K562 (cell line): ENCODE measurements around the gene RBM19. TPM values are rescaled to one million over a fixed set of nuclear protein-coding genes. Genes with fewer than 3 reads are reported as not detected.

Source experiments
- ARNT ChIP-seq, 2 experiments: fragments of 450-650 bp; IDR thresholded peaks; 2 replicates each; pipeline ENCODE4 v1.6.1; 2016; ENCODE audit warnings: mild to moderate bottlenecking in 1 of 2
- CREM ChIP-seq: IDR thresholded peaks from 2 replicates; pipeline ENCODE4 v1.6.1; 2014; ENCODE audit warnings: antibody characterized with exemption, low read depth
- CSDE1 ChIP-seq, 2 experiments: fragments of 450-650 bp; IDR thresholded peaks; 2 replicates each; pipeline ENCODE4 v1.6.1; 2016; ENCODE audit warnings: mild to moderate bottlenecking in 1 of 2
- E2F3 ChIP-seq: fragments of 250-450 bp; sonication (Bioruptor Pico); IDR thresholded peaks from 2 replicates; pipeline ENCODE4 v1.4.0; 2020; ENCODE audit warnings: mild to moderate bottlenecking
- EWSR1 ChIP-seq: fragments of 450-650 bp; IDR thresholded peaks from 2 replicates; pipeline ENCODE4 v1.6.1; 2018; ENCODE audit warnings: borderline replicate concordance, mild to moderate bottlenecking, low read depth, moderate library complexity; ENCODE audit not compliant: partially characterized antibody
- GTF2E2 ChIP-seq: fragments of 200-800 bp; sonication (Bioruptor generic); IDR thresholded peaks from 2 replicates; pipeline ENCODE4 v1.6.1; 2016; ENCODE audit warnings: missing genetic modification characterization, missing compliant biosample characterization
- MTA1 ChIP-seq: fragments of 450-650 bp; IDR thresholded peaks from 2 replicates; pipeline ENCODE4 v1.6.1; 2017; ENCODE audit warnings: borderline replicate concordance
- MTA3 ChIP-seq: fragments of 450-650 bp; formaldehyde crosslinking; IDR thresholded peaks from 2 replicates; pipeline ENCODE4 v1.6.1; 2017; ENCODE audit warnings: mild to moderate bottlenecking, borderline replicate concordance
- PHB2 ChIP-seq: fragments of 450-650 bp; IDR thresholded peaks from 2 replicates; pipeline ENCODE4 v1.6.1; 2017; ENCODE audit warnings: low read depth
- PURB ChIP-seq: sonication (generic); formaldehyde crosslinking; IDR thresholded peaks from 2 replicates; pipeline ENCODE4 v1.9.0; 2021; ENCODE audit warnings: low read depth, mild to moderate bottlenecking, missing genetic modification reagents
- SMARCC2 ChIP-seq: fragments of 450-650 bp; IDR thresholded peaks from 2 replicates; pipeline ENCODE4 v1.6.1; 2017; ENCODE audit warnings: antibody characterized with exemption, moderate library complexity, mild to moderate bottlenecking, low read depth
- SP1 ChIP-seq: sonication (generic); formaldehyde crosslinking; IDR thresholded peaks from 2 replicates; pipeline ENCODE4 v1.8.1; 2022; ENCODE audit warnings: mild to moderate bottlenecking, missing genetic modification reagents
- TAL1 ChIP-seq: fragments of 450-650 bp; IDR thresholded peaks from 2 replicates; pipeline ENCODE4 v1.6.1; 2016; ENCODE audit warnings: mild to moderate bottlenecking
- XRCC5 ChIP-seq: fragments of 200-400 bp; formaldehyde crosslinking; IDR thresholded peaks from 2 replicates; pipeline ENCODE4 v1.6.1; 2017; ENCODE audit warnings: low read depth, mild to moderate bottlenecking, low read length
- ZNF217 ChIP-seq: sonication (generic); formaldehyde crosslinking; IDR thresholded peaks from 2 replicates; pipeline ENCODE4 v1.8.0; 2022; ENCODE audit warnings: mild to moderate bottlenecking, missing genetic modification reagents
- ZNF253 ChIP-seq: fragments of 250-450 bp; sonication (Bioruptor Pico); conservative IDR thresholded peaks from 2 replicates; pipeline ENCODE4 v1.6.1; 2021; ENCODE audit warnings: mild to moderate bottlenecking
- polyA plus RNA-seq, 8 experiments: library from polyadenylated mRNA; depleted of rRNA in 4 of 8; stranded (reverse) in 5 of 8; unstranded in 3 of 8; fragments of >200 nt; fragmentation: Nextera tagmentation in 2 of 8; fragmentation: Illumina TruSeq in 1 of 8; extraction: Ambion mirVana in 2 of 8; extraction: Trizol in 1 of 8; gene quantifications; 2 replicates each; pipeline versions ENCODE4 v1.2.1 to v1.2.3, GENCODE V29; 2011 to 2014; ENCODE audit warnings: inconsistent platforms in 1 of 8, missing spikeins in 1 of 8
- total RNA-seq, 7 experiments: library from RNA; depleted of rRNA in 6 of 7; stranded (reverse); fragments of >200 nt in 6 of 7; fragmentation: Illumina TruSeq in 2 of 7; extraction: Trizol in 2 of 7; gene quantifications; 2 replicates each; pipeline versions ENCODE4 v1.2.1 to v1.2.3, GENCODE V29; 2011 to 2021; ENCODE audit warnings: low replicate concordance in 1 of 7
- TF ChIP-seq, protein P1 (sequence below): fragments of 200-400 bp; formaldehyde crosslinking; IDR thresholded peaks from 2 replicates; pipeline ENCODE4 v1.6.1; 2017; ENCODE audit warnings: mild to moderate bottlenecking, low read depth, low read length, moderate library complexity
- TF ChIP-seq, protein P2 (sequence below): fragments of 450-650 bp; IDR thresholded peaks from 2 replicates; pipeline ENCODE4 v1.6.1; 2016; ENCODE audit warnings: borderline replicate concordance
- TF ChIP-seq, protein P3 (sequence below): sonication (generic); IDR thresholded peaks from 2 replicates; pipeline ENCODE4 v1.6.1; 2016
- TF ChIP-seq, protein P4 (sequence below): fragments of 450-650 bp; IDR thresholded peaks from 2 replicates; pipeline ENCODE4 v1.6.1; 2018; ENCODE audit not compliant: partially characterized antibody

RBM19 gene
- total and polyA plus RNA-seq, 9 of the 15 experiments (the other 6 are each of a cell fraction or from before 2014, with no cell fraction given): 16.0 to 58.4 (median 37.9) TPM

- TF ChIP-seq, protein P1, sequence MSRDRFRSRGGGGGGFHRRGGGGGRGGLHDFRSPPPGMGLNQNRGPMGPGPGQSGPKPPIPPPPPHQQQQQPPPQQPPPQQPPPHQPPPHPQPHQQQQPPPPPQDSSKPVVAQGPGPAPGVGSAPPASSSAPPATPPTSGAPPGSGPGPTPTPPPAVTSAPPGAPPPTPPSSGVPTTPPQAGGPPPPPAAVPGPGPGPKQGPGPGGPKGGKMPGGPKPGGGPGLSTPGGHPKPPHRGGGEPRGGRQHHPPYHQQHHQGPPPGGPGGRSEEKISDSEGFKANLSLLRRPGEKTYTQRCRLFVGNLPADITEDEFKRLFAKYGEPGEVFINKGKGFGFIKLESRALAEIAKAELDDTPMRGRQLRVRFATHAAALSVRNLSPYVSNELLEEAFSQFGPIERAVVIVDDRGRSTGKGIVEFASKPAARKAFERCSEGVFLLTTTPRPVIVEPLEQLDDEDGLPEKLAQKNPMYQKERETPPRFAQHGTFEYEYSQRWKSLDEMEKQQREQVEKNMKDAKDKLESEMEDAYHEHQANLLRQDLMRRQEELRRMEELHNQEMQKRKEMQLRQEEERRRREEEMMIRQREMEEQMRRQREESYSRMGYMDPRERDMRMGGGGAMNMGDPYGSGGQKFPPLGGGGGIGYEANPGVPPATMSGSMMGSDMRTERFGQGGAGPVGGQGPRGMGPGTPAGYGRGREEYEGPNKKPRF: no peak
- no peak for TF ChIP-seq CSDE1 (IDR thresholded peaks at IDR 0.05)
- TF ChIP-seq SP1 (CRISPR knock-in tag): no peak
- peak; percentile 93 for TF ChIP-seq SMARCC2
- peak; percentile 80 for TF ChIP-seq CREM
- TF ChIP-seq PURB (CRISPR knock-in tag): no peak
- TF ChIP-seq, protein P2, sequence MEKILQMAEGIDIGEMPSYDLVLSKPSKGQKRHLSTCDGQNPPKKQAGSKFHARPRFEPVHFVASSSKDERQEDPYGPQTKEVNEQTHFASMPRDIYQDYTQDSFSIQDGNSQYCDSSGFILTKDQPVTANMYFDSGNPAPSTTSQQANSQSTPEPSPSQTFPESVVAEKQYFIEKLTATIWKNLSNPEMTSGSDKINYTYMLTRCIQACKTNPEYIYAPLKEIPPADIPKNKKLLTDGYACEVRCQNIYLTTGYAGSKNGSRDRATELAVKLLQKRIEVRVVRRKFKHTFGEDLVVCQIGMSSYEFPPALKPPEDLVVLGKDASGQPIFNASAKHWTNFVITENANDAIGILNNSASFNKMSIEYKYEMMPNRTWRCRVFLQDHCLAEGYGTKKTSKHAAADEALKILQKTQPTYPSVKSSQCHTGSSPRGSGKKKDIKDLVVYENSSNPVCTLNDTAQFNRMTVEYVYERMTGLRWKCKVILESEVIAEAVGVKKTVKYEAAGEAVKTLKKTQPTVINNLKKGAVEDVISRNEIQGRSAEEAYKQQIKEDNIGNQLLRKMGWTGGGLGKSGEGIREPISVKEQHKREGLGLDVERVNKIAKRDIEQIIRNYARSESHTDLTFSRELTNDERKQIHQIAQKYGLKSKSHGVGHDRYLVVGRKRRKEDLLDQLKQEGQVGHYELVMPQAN: 0 out of 2 replicates have a peak, but pooled peaks have one; percentile 37
- TF ChIP-seq EWSR1: no peak
- peak; percentile 98 for TF ChIP-seq TAL1
- TF ChIP-seq, protein P3, sequence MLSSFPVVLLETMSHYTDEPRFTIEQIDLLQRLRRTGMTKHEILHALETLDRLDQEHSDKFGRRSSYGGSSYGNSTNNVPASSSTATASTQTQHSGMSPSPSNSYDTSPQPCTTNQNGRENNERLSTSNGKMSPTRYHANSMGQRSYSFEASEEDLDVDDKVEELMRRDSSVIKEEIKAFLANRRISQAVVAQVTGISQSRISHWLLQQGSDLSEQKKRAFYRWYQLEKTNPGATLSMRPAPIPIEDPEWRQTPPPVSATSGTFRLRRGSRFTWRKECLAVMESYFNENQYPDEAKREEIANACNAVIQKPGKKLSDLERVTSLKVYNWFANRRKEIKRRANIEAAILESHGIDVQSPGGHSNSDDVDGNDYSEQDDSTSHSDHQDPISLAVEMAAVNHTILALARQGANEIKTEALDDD: no peak
- TF ChIP-seq, protein P4, sequence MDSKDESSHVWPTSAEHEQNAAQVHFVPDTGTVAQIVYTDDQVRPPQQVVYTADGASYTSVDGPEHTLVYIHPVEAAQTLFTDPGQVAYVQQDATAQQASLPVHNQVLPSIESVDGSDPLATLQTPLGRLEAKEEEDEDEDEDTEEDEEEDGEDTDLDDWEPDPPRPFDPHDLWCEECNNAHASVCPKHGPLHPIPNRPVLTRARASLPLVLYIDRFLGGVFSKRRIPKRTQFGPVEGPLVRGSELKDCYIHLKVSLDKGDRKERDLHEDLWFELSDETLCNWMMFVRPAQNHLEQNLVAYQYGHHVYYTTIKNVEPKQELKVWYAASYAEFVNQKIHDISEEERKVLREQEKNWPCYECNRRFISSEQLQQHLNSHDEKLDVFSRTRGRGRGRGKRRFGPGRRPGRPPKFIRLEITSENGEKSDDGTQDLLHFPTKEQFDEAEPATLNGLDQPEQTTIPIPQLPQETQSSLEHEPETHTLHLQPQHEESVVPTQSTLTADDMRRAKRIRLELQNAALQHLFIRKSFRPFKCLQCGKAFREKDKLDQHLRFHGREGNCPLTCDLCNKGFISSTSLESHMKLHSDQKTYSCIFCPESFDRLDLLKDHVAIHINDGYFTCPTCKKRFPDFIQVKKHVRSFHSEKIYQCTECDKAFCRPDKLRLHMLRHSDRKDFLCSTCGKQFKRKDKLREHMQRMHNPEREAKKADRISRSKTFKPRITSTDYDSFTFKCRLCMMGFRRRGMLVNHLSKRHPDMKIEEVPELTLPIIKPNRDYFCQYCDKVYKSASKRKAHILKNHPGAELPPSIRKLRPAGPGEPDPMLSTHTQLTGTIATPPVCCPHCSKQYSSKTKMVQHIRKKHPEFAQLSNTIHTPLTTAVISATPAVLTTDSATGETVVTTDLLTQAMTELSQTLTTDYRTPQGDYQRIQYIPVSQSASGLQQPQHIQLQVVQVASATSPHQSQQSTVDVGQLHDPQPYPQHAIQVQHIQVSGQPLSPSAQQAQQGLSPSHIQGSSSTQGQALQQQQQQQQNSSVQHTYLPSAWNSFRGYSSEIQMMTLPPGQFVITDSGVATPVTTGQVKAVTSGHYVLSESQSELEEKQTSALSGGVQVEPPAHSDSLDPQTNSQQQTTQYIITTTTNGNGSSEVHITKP: peak; percentile 42
- TF ChIP-seq GTF2E2 (tag): 0 out of 2 replicates have a peak, but pooled peaks have one; percentile 61
- TF ChIP-seq XRCC5: no peak; the same call in 1 of the 2 replicates
- peak; percentile 86 for TF ChIP-seq MTA3
- TF ChIP-seq ARNT (IDR thresholded peaks at IDR 0.05): peak; percentile 73 to 82
- no peak for TF ChIP-seq ZNF253 (CRISPR knock-in tag)
- no peak for TF ChIP-seq ZNF217 (CRISPR knock-in tag)
- TF ChIP-seq PHB2: peak; percentile 87
- no peak for TF ChIP-seq E2F3 (CRISPR knock-in tag)
- TF ChIP-seq MTA1: peak; percentile 69; the same call in 1 of the 2 replicates
Measured at GRCh38 chr12:113932381-113933196, 33.5 kb downstream of the RBM19 start (continued).
